Retinal pigment epithelial cell (primary cell): Measurements from ENCODE around the gene SPATA18.
"Not testable (repeated sequence)": the region's sequence is repeated elsewhere in the genome, so short reads cannot be mapped to it uniquely, and the experiment has no call there.

Experiments used
- DNase-seq: peaks from one replicate; pipeline ENCODE4 v3.0.0-alpha.2; 2010; ENCODE audit warnings: low read depth
- H3K4me3 ChIP-seq: 2 replicates; pipeline ENCODE4 v1.5.1; 2011; ENCODE audit warnings: mild to moderate bottlenecking, low read length, control low read depth, moderate library complexity
- TF ChIP-seq, protein P1 (sequence below): conservative IDR thresholded peaks from 2 replicates; pipeline ENCODE4 v1.5.1; 2011; ENCODE audit warnings: low read depth, low read length, control low read depth, inconsistent platforms

Gene SPATA18

DNA sequence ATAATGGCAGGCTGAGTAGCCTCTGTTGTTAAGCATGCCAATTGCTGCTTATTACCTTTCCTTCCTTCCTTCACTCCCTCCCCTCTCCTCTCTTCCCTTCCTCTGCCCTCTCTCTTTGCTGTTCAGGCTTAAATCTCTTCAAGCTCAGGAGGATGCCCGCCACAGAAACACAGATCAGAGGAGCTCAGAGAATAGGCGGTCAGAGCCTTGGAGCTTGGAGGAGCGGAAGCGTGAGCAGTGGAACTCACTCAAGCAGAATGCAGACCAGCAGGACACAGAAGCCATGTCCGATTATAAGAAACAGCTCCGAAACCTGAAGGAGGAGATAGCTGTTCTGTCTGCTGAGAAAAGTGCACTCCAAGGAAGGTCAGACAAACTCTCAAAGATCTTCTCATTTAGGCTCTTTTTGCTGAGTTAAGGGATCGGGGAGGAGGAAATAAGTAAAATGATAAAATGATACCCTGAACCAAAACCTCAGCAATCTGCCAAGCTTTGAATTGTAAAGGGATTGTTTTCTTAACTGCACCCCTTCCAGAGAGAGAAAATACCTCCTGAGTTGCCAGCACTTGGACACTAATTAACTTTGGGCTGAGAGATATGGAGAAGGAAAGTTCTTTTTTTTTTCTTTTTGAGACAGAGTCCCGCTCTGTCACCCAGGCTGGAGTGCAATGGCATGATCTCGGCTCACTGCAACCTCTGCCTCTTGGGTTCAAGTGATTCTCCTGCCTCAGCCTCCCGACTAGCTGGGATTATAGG is 20.9 kb downstream of the SPATA18 start:
- no peak overlapping the region for H3K4me3 ChIP-seq
- TF ChIP-seq, protein P1, sequence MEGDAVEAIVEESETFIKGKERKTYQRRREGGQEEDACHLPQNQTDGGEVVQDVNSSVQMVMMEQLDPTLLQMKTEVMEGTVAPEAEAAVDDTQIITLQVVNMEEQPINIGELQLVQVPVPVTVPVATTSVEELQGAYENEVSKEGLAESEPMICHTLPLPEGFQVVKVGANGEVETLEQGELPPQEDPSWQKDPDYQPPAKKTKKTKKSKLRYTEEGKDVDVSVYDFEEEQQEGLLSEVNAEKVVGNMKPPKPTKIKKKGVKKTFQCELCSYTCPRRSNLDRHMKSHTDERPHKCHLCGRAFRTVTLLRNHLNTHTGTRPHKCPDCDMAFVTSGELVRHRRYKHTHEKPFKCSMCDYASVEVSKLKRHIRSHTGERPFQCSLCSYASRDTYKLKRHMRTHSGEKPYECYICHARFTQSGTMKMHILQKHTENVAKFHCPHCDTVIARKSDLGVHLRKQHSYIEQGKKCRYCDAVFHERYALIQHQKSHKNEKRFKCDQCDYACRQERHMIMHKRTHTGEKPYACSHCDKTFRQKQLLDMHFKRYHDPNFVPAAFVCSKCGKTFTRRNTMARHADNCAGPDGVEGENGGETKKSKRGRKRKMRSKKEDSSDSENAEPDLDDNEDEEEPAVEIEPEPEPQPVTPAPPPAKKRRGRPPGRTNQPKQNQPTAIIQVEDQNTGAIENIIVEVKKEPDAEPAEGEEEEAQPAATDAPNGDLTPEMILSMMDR, result no peak
- no peak for DNase-seq

DNA sequence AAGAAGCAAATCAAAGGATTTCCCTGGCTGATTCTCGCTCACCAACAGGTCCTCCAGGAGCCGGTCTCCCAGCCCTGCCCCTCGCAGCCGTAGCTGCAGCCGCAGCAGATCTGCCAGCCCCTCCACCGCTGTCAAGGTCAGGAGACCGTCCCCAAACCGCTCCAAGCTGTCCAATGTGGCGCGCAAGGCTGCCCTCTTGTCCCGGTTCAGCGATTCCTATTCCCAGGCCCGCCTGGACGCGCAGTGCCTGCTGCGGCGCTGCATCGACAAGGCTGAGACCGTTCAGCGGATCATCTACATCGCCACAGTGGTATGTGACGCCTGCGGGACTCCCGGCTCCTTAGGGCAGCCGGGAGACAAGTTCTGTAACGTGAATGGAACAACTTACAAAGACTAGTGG is 25.6 kb downstream of the SPATA18 start:
- peak overlapping the region; percentile 40 for H3K4me3 ChIP-seq
- TF ChIP-seq, protein P1, result no peak
- DNase-seq, result no peak

DNA sequence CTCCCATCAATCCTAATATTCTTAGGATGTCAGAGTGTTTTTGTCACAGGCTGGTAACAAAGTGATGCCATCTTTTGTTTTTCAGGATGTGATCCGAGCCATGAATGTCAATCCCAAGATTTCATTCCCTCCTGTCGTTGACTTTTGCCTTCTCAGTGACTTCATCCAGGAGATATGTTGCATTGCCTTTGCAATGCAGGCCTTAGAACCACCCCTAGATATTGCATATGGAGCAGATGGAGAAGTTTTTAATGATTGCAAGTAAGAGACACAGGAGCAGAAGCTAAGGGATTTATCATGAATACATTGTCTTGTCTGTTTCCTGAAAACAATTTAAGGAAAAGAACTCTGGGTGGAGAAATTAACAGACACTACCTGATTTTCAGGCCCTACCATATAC is 28.6 kb downstream of the SPATA18 start:
- TF ChIP-seq, protein P1, result no peak
- no peak overlapping the region for H3K4me3 ChIP-seq
- DNase-seq, result no peak

DNA sequence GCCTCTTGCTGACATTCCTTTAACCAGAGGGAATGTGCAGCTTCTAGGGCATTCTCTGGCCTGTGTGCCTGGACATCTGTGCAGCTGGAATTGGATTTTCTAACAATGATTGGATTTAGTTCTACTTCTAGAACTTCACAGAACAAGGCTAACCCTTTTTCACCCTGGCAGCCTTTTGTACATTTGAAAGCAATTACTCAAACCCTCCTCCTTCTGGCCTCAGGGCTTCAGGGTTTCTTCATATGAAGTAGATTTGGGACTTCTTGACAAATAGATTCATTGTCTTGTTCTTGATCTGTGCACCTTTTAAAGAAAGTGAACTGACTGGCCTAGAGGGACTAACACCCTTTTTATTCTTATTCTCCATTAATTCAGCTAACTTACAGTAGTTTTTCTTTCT is 30.1 kb downstream of the SPATA18 start:
- TF ChIP-seq, protein P1, result no peak
- DNase-seq, result no peak
- no peak overlapping the region for H3K4me3 ChIP-seq

DNA sequence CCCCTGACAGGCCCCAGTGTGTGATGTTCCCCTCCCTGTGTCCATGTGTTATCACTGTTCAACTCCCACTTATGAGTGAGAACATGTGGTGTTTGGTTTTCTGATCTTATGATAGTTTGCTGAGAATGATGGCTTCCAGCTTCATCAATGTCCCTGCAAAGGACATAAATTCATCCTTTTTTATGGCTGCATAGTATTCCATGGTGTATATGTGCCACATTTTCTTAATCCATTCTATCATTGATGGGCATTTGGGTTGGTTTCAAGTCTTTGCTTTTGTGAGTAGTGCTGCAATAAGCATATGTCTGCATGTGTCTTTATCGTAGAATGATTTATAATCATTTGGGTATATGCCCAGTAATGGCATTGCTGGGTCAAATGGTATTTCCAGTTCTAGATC is 35.3 kb downstream of the SPATA18 start:
- not testable (repeated sequence) for H3K4me3 ChIP-seq, DNase-seq

DNA sequence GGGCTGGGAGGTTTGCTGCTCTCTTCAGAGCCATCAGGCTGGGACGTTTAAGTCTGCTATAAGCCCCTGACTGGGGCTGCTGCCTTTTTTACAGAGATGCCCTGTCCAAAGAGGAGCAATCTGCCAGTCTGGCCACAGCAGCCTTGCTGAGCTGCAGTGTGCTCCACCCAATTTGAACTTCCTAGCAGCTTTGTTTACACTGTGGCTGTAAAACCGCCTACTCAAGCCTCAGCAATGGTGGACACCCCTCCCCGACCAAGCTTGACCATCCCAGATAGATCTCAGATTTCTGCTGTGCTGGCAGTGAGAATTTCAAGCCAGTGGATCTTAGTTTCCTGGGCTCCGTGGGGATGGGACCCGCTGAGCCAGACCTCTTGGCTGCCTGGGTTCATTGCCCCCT is 40.7 kb downstream of the SPATA18 start:
- H3K4me3 ChIP-seq, result no peak overlapping the region
- TF ChIP-seq, protein P1, result no peak
- DNase-seq, result no peak

DNA sequence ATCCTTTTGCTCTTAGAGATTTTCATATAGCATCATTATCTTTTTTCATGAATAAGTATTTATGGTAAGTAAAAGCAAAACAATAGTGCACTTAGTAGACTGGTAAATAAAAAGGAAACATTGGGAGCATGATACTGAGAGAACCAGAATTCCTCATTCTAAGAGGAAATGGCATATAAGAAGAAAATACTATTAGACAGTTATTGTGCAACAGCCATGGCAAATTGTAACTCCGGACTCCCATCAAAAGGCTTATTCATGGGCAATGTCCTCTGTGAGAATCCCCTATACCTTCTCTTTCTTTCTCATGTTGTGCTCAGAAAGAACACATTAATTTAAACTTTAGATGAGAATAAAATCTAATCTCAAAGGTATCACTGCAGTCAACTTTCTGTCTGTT is 42.4 kb downstream of the SPATA18 start:
- DNase-seq, result no peak
- no peak overlapping the region for H3K4me3 ChIP-seq
- TF ChIP-seq, protein P1, result no peak
